Fibroblast of skin of scalp (primary cell): ENCODE measurements around the gene ZC3H7A.

Experiments
- DNase-seq: peaks from one replicate; pipeline ENCODE4 v3.0.0-alpha.2; 2013

The ZC3H7A gene

DNA sequence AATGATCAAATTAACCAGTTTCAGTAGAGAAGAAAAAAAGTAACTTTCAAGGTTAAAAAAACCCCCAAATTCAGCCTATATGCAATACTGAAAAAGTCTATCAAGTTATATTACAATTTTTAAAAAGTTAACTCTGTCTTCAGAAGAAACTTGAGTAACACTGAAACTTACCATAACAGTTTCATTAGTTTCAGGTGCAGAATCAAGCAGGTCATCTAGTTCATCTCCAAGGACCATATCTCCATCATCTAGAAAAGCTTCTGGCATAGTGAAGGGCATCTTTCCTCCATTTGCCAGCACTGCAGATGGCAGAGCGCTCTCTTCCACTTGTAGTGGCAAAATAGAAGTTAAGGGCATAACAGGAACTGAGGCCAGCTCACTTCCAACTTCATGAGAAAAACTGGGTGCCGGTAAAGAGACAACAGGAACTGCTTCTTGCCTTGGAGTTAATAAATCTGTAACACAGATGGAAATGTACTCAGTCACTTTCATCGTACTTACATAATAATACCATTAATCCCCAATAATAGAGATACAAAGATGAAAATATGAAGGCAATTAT lies 22.9 kb downstream of the ZC3H7A start:
- DNase-seq: no peak

- no peak for DNase-seq
Observed at GRCh38 chr16:11768849-11769248, 28.2 kb downstream of the ZC3H7A start.

DNA sequence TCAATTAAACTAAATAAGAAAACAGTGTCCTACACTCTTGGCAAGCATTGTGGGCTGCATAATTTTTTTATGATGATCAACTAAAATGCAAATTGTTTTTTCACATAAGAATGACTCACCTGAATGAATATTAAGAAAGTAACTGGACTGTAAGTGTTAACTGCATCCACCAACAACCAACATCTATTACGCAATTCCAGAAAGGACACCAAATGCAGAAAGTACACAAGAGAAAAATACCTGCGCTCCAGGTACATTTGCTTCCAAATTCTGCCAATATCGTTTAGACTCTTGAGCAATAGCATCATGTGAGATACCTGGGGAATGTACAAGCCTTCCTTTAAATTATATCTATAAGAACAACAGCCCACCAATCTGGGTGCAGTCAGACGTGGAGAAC lies 34.6 kb downstream of the ZC3H7A start:
- DNase-seq: no peak

DNA sequence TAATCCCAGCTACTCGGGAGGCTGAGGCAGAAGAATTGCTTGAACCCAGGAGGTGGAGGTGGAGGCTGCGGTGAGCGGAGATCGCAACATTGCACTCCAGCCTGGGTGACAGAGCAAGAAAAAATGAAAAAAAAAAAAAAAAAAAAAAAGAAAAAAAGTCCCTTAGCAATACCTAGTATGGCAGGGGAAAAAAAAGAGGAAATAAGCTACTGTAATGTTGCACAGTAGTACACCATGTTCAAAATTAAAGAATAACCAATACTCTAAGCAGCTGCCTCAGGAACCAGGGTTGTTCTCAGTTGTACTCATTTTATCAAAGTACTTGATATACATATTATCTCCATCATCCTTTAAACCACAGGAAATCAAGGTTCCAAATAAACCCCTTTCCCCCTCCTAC lies 37.1 kb downstream of the ZC3H7A start:
- DNase-seq: no peak

DNA sequence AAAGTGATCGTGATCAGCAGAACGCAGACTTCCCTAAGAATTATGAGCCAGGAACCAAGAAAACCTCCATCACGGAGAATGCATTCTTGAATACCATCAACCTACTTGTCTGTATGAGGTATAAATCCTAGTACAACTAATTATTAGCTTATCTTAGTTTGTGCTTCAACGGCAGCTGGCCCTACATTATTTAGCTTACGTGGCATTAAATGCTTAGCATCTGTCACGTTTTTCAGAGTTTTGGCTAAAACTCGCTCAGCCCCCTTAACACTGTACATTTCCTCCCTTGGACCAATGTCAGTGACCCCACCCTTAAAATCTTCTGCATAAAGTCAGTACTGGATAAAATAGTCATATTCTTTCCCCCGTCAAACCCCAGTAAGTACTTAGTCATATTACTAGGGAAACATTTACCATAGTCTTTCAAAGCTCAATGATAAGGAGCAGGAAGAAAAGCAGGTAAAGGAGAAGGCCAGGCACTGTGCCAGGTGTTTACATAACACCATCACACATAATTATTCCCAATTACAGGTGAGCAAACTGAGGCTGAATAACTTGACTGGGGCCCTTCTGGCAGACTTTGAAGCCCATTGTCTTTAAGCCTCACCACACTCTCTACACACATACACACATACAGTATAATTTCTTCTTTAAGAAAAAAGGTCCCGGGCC lies 37.8 kb downstream of the ZC3H7A start:
- DNase-seq: no peak

GRCh38 chr16:11757671-11758545 lies 39.1 kb downstream of the ZC3H7A start:
- DNase-seq: peak; percentile 20

DNA sequence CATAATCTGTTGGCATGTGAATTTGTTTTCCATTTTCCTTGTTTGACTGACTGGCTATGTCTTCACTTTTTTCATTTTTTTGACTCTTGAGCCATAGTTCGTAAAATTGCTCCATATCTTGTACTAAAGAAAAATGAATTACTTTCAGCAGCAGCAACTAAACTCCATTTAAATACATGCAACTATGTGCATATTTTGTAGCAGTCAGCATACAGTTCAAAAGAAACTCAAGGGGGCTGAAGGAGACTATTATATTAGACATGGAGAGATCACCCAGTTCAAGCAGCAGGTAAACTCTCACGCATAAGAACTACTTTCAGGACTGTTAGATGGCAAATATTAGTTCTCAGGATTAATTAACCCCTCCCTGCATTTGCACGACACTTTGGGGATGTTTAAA lies 40.8 kb downstream of the ZC3H7A start:
- DNase-seq: no peak

DNA sequence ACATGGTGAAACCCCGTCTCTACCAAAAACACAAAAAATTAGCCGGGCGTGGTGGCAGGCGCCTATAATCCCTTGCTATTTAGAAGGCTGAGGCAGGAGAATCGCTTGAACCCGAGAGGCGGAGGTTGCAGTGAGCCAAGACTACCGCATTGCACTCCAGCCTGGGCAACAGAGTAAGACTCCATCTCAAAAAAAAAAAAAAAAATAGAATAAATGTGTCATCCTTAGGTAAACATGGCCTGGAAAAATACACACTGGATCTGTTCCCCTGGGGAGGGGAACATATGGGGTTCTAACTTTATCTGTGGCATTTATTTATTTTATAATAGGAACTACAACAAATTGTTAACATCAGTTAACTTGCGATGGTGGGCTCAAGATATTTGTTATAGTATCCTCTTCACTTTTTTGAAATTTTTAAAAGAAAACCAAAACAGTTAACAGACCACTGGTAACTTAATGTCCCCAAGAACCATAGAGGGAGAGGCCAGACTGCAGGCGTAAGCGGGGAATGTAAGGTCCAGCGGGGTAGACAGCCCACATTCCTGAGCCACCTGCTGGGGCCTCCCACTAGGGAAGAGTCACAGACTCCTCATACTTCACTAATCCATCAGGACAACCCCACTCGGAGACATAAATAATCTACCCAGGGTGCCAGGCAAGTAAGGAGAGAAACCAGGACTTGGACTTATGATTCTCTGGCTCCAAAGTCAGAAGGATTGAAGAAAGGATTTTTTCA lies 41.9 kb downstream of the ZC3H7A start:
- DNase-seq: no peak

GRCh38 chr16:11752856-11753255 lies 44.2 kb downstream of the ZC3H7A start:
- DNase-seq: no peak

DNA sequence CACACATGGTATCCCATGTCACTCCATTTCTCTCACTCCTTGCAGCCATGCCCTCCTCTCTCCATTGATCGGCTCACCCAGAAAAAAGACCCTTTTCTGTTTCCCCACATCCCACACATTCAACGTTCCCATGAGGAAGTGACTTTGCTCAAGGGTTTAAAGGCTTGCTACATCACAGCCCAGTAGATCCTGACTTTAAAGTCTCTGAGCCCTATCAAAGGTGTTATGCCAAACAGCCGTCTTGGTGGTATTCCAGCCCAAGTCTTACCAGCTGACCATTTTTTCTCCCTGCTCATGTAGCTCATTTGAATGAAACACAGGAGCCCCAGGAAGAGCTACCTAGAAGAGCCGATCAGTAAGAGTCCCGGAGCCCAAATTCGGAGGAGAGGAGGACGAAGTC lies 47.0 kb downstream of the ZC3H7A start:
- DNase-seq: no peak

DNA sequence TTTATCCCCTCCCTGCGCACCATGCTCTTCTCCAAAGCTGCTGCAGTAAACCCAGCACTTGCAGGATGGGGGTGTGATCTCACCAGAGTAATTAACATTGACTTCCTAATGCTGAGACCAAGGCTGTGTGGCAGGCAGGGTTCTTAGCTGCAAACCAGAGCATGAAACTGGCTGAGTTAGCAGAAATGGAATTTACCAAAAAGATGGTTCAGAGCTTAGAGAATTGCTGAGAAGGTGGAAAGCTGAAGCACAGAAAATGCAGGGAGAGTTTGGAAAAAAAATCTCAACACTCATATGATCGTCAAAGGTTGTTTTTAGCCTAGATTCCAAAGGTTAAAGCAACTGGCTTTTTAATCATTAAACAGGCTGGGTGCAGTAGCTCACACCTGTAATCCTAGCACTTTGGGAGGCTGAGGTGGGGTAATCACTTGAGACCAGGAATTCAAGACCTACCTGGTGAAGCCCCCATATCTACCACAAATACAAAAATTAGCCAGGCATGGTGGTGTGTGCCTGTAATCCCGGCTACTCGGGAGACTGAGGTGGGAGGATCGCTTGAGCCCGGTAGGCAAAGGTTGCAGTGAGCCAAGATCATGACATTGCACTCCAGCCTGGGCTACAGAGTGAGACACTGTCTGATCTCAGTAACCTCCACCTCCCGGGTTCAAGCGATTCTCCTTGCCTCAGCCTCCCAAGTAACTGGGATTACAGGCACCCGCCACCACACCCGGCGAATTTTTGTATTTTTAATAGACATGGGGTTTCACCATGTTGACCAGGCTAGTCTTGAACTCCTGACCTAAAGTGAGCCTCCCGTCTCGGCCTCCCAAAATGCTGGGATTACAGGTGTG lies 48.4 kb downstream of the ZC3H7A start:
- DNase-seq: no peak

- no peak for DNase-seq
Observed at GRCh38 chr16:11747949-11748403, 49.1 kb downstream of the ZC3H7A start.

DNA sequence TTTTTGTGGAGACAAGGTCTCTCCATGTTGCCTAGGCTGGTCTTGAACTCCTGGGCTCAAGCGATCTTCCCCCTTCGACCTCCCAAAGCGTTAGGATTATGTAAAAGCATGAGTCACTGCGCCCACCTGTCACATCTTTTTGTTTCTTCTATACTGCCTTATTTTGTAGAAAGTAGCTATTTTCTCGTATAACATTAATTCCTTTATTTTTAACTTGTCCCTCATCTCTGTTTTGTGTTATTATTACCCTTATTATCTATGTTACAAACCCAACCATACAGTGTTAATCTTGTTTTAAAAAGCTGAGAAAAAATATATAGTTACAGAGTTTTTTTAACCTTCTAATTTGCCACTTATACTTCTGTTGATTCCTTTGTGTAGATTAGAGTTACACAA lies 53.0 kb downstream of the ZC3H7A start:
- DNase-seq: no peak

DNA sequence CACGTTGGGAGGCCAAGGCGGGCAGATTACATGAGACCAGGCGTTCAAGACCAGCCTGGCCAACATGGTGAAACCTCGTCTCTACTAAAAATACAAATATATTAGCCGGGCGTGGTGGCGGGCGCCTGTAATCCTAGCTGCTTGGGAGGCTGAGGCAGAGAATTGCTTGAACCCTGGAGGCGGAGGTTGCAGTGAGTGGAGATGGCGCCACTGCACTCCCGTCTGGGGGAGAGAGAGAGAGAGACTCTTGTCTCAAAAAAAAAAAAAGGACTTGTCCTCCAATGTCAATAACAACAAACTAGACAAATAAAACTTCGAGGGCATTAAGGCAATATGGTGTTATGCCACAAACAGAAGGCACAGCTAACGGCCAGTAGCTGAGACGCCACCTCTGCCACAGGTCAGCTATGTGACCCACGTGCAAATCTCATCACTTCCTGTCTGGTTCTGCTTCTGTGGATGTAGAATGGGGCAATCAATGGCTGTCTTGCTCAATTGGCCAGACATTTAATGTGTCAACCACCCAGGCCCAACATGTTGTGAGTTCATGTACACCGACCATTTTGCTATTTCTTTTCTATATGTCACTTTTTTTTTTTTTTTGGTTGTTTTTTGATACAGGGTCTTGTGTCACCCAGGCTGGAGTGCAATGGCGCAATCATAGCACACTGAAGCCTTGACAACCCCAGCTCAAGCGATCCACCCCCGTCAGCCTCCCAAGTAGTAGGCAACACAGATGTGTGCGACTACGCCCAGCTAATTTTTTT lies 53.6 kb downstream of the ZC3H7A start:
- DNase-seq: peak; percentile 23

- DNase-seq: peak; percentile 98
Observed at GRCh38 chr16:11742536-11743307, 54.3 kb downstream of the ZC3H7A start, which contains the start of gene TXNDC11. Gene TXNDC11 (minus strand): TSS chr16:11742857. CDS start chr16:11742730, 127 bp downstream.

DNA sequence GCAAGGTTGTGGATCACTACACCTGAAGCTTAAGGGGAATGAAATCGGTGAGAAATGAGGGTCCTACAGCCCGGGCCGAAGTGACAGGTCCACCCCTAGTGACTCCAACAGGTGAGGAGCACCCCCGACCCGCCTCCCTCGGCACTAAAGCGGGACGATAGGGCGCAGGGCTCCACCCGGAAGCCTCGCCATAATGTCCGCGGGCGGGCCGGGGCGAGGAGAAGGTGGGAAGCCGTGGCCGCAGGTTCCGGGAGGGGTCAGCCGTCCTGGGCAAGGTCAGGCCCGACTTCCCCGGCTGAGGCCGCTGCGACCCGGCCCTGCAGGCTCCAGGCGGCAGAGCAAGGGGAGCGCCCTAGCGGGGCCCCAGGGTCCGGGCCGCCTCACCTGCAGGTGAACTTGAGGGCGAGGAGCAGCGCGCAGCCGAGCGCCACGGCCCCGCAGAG lies 54.9 kb downstream of the ZC3H7A start:
- DNase-seq: no peak

DNA sequence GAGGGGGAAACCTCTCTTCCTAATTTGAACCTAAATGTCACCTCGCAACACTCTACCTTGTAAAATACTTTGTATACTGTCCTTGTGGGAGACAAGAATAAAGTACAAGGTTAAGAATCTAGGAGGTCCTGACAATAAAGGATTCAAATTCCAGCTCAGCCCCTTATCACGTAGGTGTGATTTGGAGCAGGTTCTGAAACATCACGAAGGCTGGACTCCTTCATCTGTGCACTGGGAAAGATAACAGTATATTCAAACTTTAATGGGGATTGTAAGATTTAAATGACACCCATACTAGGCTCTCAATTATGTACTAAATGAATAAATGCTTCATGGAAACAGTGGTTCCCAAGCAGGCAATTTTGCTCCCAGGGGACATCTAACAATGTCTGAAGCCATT lies 56.5 kb downstream of the ZC3H7A start:
- no peak for DNase-seq

DNA sequence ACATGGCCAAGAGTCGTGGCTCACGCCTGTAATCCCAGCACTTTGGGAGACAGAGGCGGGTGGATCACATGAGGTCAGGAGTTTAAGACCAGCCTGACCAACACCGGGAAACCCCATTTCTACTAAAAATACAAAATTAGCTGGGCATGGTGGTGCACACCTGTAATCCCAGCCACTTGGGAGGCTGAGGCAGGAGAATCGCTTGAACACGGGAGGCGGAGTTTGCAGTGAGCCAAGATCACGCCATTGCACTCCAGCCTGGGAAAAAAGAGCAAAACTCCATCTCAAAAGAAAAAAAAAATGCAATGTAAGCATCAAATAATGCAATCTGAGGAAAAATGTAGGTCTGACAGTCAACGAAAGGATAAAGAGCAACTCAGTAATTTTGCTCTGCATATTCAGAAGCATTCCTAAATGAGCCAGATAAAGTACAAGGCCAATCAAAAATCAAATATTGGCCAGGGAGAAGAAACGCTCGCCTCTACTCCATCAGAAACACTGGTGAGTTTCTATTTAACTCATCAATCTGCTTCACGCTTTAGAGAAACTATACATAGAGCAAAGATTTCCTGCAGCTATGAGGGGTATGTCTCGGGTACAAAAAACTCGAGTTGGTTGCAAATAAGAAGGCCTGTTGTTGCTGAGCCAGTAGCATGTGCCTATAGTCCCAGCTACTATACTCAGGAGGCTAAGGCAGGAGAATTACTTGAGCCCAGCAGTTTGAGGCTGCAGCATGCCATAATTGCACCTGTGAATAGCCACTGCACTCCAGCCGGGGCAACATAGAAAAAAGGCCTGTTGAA lies 58.1 kb downstream of the ZC3H7A start:
- DNase-seq: no peak

DNA sequence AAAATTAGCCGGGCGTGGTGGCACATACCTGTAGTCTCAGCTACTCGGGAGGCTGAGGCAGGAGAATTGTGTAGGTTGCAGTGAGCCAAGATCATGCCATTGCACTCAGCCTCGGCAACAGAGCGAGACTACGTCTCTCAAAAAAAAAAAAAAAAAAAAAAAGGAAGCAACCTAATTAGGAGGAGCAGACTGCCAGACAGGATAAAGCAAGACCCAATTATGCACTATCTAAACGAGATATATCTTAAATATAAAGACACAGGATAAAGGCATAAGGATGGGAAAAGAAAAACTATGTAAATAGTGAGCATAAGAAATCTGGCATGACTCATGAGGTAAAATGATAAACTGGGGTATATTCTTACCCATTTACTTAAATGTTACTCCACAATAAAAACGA lies 59.3 kb downstream of the ZC3H7A start:
- no peak for DNase-seq
